ENCODE results near the gene SGTB.

The SGTB gene

DNA sequence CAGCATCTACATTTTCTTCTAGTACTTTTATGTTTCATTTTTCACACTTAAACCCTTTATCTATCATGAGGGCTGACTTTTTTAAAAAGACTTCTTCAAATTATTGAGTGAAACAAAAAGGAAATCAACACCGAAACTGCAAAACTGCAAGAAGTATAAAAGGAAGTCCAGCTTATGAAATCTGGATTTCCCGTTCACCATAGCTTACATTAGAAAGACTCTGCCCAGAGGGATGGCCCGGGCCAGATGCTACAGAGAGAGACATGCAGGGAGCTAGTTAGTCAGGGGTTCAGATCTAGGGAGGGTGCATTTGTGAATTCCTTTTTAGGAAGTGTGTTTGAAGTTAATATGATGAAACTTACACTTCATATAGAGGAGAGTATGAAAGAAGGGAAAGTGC, 10.1 kb upstream of the SGTB start:
- peak; percentile 73 for DNase-seq

DNA sequence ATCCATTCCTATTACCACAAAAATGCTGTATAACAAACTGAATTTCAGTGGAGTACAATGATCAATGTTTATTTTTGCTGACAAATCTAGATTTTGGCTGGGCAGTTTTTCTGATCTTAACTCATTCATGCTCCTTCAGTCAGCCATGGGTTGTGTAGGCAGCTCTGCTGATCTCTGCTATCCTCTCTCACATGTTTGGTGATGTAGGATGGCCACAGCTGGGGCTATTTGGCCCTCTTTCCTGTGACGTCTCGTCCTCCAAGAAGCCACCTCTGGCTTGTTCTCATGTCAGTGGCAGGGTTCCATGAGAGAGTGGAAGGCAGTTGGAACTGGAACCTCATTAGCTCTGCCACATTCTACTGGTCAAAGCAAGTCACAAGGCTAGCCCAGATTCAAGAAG, 9.0 kb upstream of the SGTB start:
- DNase-seq: no peak

DNA sequence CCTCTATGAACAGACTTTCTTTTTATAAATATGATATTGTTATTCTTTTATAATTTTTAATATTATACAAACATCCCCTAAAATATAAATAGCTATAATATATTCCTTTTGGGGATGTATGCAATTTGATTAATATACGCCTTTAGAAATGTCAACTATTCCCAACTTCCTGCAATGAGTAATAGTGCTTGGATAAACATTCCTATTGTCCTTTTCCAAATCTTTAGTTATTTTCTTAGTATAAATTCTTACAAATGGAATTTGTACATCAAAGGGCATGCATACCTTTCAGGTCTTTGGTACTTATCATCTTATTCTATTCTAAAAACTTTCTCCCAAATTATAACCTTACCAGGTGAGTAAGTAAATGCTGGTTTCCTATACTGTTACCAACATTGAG, 6.3 kb upstream of the SGTB start:
- no peak for DNase-seq

DNA sequence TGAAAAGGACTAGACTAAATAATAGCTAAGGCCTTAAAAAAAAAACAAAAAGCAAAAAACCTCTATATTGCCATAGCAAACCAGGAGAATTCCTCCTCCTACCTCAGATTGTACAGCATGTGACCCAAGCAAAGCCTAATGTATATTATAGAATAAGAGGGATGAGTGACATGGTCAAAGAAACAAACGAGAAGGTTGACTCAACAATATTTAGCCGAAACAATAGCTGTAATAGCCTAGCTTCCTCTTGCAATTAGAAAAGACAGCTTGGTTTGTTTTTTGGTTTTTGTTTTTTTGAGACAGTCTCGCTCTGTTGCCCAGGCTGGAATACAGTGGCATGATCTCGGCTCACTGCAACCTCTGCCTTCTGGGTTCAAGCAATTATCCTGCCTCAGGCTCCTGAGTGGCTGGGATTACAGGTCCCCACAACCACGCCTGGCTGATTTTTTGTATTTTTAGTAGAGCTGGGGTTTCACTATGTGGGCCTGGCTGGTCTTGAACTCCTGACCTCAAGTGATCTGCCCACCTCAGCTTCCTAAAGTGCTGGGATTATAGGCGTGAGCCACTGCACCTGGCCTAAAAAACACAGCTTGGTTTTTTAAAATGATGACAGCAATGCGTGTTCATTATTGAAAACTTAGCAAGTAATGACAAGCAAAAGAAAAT, 5.7 kb upstream of the SGTB start:
- no peak for DNase-seq

DNA sequence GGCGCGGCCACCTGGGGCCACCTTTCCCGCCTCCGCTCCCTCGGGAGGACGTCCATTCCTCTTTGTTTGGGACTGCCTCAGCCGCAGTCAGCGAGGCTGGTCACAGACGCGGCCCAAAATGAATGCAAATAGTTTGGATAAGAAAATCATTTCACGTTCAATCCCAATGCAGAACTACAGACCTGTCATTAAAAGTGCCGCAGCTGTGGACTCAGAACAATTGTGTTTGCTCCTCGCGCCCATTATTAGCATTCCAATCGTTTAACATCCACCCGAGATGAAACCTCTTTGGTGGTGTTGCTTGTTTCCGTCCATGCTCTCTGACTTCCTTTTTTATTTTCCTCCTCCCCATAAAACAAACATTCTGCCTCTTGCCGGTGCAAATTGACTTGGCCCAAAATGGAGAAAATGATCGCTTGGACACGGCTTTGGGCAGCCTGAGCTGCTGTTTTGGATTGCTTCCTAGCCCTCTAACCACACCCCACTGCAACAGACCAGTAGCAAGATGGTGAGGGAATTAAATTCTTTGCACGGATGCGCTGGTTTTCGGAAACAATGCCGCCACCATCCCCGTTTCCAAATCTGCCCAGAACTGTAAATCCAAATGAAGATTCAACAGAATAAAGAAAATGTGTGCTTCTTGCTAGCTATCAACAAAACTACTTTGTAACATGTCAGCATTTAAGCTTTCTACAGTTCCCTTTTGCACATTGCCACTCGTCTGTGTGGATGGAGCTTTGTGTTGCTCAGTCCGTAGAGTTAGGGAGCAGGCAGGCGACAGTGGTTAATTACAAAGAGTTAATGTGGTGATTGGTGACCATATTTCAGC, 880 bp upstream of the SGTB start:
- peak; percentile 51 for DNase-seq

DNA sequence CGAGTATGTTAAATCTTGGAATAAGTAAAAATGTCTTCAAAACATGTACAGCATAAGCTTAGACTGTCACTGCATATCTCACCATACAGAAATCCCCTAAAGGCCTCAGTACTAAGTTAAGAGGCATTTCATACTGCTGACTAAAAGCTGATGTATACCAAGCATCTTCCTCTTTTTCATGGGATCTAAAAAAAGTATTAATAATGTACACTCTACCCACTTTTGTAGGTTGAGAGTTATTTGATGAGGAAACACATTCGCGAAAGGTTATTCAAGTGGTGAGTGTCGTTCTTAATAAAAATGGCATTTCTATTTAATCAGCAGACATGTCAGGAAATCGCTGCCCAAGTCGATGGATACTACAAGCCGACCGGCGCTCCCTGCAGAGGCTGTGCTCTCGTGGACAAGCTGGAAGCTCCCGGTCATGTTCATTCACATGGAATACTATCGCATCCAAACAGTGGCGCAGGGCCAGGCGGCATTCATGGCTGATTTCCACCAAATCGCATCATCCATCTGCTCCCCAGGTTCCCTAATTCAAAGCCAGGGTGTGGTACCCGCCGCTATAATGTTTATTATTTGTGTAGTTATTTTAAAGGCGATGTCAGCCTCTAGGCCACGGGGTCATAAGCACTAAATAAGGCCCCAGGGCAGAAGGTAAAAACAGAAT, 724 bp downstream of the SGTB start:
- peak; percentile 34 for DNase-seq

DNA sequence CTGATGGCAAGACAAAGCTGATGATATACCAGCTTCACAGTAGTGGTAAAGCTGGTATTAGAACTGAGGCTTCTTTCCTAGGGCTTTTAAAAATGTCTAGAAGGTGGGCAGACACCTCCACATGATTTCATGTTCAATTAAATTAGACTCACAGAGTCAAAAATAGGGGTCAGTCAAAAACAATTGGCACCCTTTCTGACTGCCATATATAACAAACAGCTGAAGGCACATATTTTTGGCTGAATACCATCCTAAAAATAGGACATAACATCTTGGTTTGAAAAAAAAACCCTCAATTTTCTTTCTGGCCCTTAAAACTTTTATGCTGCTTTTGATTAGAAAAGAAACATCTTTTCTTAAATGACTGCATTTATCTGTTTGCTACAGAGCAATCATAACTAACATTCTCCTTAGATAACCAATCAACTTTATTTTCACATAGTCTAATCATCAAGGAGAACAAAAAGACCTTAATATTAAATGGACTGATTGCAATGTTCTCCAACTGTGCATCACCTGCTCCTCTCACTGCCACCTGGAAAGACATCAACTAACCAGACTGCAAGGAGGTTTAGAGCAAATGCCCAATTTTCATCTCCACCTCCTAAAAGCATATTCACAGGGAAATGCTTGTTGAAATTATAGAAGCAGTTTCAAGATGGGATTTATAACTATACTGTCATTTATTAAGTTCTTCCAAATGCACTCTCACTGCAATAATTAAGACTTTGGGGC, 3.2 kb downstream of the SGTB start:
- no peak for DNase-seq

DNA sequence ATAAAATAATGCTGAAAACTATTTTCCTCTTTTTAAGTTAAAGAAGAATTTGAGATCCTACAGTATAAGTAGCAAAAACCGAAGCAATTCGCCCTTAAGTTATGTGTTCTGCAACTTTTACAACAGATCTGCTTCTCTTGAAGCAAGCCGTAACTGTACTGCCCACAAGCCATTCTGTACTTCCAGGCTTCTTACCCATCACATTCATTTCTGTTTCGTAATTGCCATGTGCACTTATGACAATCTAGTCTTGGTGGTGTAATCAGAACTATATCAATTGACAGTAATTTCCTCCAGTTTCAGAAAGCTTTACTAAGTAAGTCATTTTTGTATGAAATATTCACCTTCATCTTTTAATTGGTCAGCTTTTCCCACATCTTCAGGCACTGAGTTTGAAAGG, 13.8 kb downstream of the SGTB start:
- peak; percentile 76 for DNase-seq

DNA sequence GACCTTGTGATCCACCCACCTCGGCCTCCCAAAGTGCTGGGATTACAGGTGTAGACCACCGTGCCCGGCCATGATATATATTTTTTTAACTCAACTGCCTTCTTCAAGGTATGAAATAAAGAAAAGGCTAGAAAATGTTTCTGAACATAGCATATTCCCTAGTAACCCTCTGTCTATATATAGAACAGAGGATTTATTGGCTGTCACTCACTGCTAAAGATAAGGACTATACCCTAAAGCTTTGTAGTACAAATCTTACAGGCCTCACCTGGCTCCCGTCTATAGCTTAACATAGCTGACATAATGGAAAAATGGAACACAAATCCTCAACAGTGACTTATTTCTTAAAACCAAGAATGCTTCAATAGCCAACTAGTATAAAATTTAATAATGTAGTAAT, 14.2 kb downstream of the SGTB start:
- DNase-seq: no peak

DNA sequence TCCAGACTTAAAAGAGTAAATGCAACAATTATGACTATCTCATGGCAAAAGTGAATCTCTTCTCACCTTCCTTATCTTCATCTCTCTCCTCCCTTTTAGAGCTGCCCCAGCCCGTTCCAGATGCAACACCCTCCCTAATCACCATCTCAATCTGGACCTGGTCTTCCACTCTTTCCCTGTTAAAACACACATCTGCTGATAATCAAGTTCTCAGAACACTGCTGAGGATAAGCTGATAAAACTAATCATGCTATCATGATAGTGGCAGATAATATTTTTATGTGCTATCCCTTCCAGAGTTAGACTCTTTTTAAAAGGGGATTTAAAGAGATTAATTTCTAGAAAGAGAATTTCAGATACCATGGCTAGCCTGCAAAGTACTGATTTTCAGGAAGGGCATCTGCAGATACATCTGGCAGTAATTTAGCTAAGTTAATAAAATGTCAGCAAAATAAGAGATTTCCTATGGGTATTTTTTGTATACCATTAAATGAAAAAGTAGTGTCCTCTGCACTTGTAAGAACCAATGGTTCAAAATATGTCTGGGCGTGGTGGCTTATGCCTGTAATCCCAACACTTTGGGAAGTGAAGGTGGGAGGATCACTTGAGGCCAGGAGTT, 17.2 kb downstream of the SGTB start:
- DNase-seq: no peak

DNA sequence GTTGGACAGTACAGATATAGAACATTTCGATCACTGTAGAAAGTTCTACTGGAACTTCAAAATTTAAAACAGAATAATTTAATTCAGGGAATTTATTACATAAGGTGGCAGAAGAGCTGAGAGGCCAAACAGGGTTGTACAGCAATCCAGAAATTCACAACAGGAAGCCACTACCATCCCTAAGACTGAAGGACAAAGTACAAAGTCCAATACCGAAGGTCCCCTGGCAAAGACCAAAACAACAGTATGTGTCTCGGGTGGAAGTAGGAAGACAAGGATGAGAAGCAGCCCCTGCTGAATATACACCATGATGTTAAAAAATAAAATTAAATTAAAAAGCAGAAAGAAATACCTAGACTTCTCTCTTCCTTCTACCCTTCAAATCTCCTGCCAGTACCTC, 19.9 kb downstream of the SGTB start:
- DNase-seq: no peak

DNA sequence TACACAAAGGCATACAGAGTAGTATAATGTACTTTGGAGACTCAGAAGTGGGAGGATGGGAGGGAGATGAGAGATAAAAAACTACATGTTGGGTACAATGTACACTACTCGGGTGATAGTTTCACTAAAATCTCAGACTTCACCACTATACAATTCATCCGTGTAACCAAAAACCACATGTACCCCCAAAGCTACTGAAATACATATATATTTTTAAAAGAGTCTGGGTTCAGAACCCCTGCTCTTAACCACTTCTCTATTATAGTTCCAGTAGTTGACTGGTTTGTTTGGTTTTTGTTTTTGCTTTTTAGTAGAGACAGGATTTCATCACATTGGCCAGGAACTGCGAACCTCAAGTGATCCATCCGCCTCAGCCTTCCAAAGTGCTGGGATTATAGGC, 22.6 kb downstream of the SGTB start:
- peak; percentile 87 for DNase-seq

DNA sequence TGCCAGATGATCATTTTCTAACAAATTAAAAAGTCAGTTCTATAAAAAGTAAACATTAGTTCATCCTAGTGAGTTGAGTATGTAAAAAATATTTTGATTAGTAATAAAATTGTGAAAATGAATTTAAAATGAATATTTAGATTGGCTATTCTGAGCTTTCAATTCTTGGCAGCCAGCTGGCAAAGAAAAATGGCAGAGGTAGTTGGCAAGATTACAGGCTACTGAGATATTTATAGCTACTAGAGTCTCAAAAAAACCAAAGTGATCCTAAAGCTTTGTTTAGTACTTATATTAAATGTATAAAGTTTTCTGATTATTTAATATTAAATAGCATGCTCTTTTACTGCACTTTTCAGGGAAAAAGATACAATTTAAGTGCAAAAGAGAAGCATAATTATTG, 25.0 kb downstream of the SGTB start:
- DNase-seq: no peak

DNA sequence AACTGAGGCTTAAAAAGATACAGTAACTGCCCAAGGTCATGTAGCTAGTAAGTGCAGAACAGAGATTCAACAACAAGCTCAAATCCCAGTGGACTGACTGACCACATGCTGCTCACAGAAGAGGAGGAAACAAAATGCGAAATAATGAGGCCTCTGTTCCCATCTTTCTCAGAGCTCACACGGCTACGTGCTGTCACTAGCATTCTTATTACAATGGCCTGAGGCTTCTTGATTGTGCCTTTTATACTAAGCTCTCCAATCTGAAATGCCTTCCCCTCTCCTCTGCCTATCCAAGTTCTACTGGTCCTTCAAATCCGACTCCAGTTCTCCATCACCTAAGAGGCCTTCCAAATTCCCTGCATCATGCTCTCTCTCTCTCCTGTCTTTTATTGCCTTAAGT, 26.0 kb downstream of the SGTB start:
- DNase-seq: no peak

DNA sequence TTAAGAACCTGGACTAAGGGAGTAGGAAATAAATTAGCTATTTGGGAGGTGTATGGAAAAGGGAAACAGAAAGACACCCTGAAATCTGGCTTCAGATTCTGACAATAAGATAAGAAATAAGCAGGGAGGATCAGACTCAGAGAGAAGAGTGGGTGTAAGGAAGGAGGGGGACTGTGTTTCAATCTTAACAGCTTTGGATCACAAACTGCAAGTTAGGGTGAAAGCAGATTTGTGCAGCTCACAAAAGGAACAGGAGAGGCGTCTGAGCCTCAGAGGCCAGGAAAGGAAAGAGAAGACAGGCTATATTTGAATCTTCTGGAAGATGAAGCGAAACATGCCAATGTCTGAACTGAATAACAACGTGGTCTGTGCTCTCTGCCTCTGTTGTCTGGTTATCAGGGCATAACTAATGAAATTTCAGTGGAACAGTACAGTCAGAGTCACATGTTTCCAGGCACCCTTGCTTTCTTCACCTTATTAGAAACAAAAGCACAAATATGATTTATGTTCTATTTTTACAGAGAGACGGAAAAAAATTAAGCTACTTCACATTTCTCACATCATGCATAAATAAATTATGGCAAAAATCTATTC, 26.6 kb downstream of the SGTB start:
- no peak for DNase-seq

DNA sequence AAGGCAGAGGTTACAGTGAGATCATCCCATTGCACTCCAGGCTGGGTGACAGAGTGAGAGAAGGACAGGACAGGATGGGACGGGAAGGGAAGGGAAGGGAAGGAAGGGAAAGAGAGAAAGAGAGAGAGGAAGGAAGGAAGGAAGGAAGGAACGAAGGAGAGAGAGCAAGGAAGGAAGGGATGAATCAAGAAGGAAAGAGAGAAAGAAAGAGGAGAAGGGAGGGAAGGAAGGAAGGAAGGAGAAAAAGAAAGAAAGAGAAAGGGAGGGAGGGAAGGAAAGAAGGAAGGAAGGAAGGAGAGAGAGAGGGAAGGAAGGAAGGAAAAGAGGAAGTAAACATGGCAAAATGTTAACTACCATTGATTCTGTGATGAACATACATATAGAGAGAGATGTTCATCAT, 28.8 kb downstream of the SGTB start:
- DNase-seq: no peak

DNA sequence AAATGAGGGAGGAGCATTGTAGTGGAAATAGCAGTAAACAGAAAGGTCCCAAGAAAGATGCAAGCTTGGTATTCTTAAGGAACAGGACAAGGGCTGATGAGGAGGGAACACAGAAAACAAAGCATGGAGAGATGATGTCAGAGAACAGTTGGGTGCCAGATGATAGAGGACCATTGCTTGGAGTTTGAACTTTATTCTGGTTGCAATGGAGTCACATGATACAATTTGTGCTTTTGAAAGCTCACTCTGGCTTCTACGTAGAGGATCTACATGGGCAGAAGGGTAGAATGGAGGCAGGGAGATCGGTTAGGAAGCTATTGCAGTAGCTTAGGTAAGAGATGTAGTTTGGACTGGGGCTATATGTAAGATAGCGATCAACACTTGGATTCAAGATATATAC, 39.8 kb downstream of the SGTB start:
- DNase-seq: no peak

DNA sequence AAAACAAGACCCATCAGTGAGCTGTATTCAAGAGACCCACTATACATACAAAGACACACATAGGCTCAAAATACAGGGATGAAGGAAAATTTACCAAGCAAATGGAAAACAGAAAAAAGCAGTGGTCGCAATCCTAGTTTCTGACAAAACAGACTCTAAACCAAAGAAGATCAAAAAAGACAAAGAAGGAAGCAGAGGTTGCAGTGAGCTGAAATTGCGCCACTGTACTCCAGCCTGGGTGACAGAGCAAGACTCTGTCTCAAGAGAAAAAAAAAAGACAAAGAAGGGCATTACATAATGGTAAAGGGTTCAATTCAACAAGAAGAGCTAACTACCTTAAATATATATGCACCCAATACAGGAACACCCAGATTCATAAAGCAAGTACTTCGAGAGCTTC, 45.9 kb downstream of the SGTB start:
- peak; percentile 73 for DNase-seq

DNA sequence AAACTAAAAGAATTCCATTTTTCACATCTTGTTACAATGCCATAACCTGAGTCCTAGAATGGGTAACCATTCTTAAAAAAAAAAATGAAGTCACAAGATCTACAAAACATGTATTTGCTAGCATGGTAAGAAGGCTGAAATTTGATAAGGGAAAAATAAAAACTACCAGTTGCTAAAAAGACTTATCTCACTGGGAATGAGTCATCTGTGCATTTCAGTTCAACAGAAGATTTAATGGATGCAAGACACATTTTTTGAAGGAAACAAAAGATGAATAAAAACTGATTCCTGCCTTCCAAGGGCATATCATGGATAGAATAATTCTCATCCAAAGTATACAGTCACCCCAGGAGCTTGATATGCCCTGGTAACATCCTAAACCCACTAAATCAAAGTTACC, 47.2 kb downstream of the SGTB start:
- DNase-seq: no peak

DNA sequence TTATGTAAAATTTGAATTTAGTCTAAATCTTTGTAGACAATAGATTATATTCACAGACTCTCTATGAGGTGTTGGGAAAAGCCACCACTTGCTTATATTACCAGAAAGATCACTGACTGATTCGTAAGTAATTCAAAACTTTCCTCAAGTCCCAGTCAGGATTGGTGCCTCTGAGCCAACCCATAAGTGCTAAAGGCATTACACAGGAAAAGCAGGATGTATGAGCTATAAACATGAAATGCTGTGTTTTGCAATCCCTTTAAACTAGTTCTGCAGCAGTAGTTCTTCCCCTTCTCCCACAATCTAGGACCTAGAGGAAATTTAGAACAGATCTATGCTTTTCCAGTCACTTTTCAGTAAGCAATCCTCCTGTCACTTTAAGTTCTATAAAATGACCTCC, 49.1 kb downstream of the SGTB start:
- DNase-seq: no peak

DNA sequence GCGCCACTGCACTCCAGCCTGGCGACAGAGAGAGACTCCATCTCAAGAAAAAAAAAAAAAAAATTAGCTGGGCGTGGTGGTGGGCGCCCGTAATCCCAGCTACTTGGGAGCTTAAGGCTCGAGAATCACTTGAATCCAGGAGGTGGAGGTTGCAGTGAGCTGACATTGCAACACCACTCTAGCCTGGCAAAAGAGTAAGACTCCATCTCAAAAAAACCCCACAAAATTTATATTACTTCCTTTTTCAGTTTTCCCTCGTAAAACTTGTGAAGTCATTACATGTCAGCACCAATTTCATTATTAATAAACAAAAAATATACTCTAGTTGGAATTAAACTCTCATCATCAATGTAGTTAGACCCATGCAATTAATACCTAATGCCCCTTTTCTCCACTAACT, 53.2 kb downstream of the SGTB start:
- peak; percentile 88 for DNase-seq

DNA sequence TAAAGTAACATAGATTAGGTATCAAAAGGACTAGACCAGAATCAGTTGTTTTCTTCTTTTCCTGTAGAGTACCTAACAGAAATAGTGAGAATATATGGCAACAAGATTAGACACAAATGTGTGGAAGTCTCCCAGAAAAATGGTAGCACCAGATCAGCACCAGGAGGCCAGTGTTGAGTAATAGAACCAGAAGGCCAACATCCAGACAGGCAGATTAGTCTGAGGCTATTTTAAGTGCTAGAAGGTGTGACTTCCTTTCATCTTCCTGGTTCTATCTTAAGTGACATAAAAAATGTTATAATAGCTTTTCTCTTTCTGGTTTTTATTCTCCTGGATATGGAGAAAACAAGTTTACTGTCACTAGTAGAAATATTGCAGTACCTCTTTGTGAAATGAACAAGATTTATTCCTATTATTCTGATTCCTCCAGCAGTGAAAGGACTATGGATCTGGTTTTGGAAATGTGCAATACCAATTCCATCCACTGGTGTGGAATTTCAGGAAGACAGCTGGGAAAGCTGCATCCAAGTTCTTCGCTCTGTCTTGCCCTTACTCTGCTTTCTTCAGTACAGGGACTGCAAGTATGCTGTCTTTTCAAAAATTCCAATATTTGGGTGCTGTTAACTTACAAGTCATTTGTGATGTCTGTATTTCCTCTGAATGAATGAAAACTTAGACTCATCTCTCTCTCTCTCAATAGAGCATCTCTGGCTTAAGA, 57.9 kb downstream of the SGTB start:
- peak; percentile 9 for DNase-seq
